ENCODE measurements around the gene F10. TPM values are rescaled to one million over a fixed set of nuclear protein-coding genes. Genes with fewer than 3 reads are reported as not detected.

Gene F10
- total and polyA plus RNA-seq, 2 of the 13 experiments (the other 11 are each of a cell fraction or from before 2014, with no cell fraction given), result 58.4 to 237 TPM

DNA sequence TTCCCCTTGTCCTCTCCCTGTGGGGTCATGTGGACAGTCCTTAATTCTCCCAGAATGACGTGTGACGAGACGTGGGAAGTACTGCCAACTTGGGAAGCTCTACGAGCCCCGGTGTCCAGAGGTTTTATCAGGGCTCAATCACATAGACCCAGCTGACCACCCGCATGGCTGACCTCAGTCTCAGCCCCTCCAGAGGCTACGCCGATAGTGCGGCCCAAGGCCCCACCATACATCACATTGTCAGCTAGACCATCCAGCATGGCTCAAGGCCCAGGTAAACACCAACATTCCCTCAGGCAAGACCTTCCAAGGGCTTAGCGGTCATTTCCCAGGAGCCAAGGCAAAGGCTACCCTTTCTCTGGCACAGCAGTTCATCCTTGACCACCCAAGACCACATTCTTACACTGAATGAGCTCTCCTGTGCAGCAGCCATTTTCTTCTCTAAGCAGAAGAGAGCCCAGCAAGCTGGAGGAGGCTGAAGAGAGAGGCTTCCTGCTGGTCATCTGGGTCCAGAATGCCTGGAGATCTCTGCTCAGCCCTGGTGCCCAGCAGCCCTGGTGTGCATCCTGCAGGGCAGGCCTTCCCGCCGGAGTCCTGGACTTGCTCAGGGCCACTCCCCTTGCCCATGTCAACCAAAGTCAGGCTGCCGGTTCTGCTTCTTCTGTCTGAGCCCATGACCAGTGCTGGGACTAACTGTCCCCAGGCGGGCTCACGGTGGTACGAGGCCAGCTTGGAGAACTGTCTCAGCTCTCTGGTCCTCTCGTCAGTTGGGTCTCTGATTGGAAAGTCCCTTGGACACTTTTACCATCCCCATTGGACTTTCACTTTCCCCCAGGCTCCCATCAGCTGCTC is 7.9 kb upstream of the F10 start:
- H4K20me1 ChIP-seq (ENCODE audit: insufficient read depth, low read length), result no peaks in the 10 kb centered on the region
- no peak overlapping the region for H3K4me3 ChIP-seq (replicated peaks in 1 of 3; ENCODE audit: insufficient read depth in 1 of 3, low read depth in 2 of 3, low read length in 3 of 3)
- CTCF ChIA-PET (ENCODE audit: low intra/inter-chr PET ratio, low total read pairs), result no interaction called here
- no peak overlapping the region for H3K27ac ChIP-seq (ENCODE audit: extremely low read length, insufficient read depth, low read length)
- H3K36me3 ChIP-seq (replicated peaks in 1 of 2; ENCODE audit: control insufficient read depth in 1 of 2, insufficient read depth in 2 of 2, low read length in 2 of 2), result peaks cover 0 to 1% of the 10 kb centered on the region in 2 experiments; a peak in 1 of 5 replicates
- DNase-seq (ENCODE audit: low spot score), result no peak
- FAIRE-seq, result no peak
- no peak overlapping the region for H3K4me2 ChIP-seq (ENCODE audit: low read depth, low read length)
- no peaks in the 10 kb centered on the region for H3K9me3 ChIP-seq (ENCODE audit: low read length)
- H3K27me3 ChIP-seq (ENCODE audit: control insufficient read depth in 1 of 2, insufficient read depth in 2 of 2, low read length in 2 of 2), result no peaks in the 10 kb centered on the region
- intact Hi-C loops (cut with micrococcal nuclease; ENCODE audit: unreplicated experiment), result no loop called here
- 98% methylated on average over 14 of the region's 17 CpGs for WGBS (ENCODE audit: low lambda C conversion rate)
- POLR2A ChIA-PET, result interaction anchor here (1.3 to 2.5 kb wide), 4 partner anchors 8 to 36 kb away, joined by 3 to 18 read pairs (median 10); partner anchors contain the start of genes F10 and F7
- H3K4me1 ChIP-seq (ENCODE audit: insufficient read depth, low read length), result peaks cover 16% of the 10 kb centered on the region
- no peak for ATAC-seq
- in situ Hi-C loops (cut with HindIII; ENCODE audit: extremely low pct_ligation_motif_present, low pct_unique_long_range_greater_than_20kb), result no loop called here
- H2AFZ ChIP-seq (ENCODE audit: low read length), result no peak overlapping the region
- H3K79me2 ChIP-seq (ENCODE audit: insufficient read depth, low read length), result no peaks in the 10 kb centered on the region
- no TSS peak for BruUV-seq (replicated peaks)
- no peak overlapping the region for H3K9ac ChIP-seq (ENCODE audit: insufficient read depth, low read depth, low read length)
- TF ChIP-seq CAMTA2 (CRISPR knock-in tag; IDR thresholded peaks at IDR 0.05; ENCODE audit: borderline replicate concordance) (no peak), ZNF136 (CRISPR knock-in tag; IDR thresholded peaks at IDR 0.05; ENCODE audit: low read depth) (no peak), AHR (CRISPR knock-in tag; IDR thresholded peaks at IDR 0.05) (no peak), ZNF224 (CRISPR knock-in tag; IDR thresholded peaks at IDR 0.05) (no peak), ZNF296 (CRISPR knock-in tag; conservative IDR thresholded peaks at IDR 0.05) (no peak), DMAP1 (CRISPR knock-in tag; IDR thresholded peaks at IDR 0.05) (no peak), MAZ (IDR thresholded peaks at IDR 0.05; ENCODE audit: borderline replicate concordance, low read depth, low read length) (no peak), MAZ (CRISPR knock-in tag; IDR thresholded peaks at IDR 0.05; ENCODE audit: low read depth) (no peak), MAFK (conservative IDR thresholded peaks at IDR 0.05 in 1 of 2, IDR thresholded peaks at IDR 0.05 in 1 of 2; ENCODE audit: low read length in 2 of 2) (no peak)
- TF ChIP-seq, protein P1, sequence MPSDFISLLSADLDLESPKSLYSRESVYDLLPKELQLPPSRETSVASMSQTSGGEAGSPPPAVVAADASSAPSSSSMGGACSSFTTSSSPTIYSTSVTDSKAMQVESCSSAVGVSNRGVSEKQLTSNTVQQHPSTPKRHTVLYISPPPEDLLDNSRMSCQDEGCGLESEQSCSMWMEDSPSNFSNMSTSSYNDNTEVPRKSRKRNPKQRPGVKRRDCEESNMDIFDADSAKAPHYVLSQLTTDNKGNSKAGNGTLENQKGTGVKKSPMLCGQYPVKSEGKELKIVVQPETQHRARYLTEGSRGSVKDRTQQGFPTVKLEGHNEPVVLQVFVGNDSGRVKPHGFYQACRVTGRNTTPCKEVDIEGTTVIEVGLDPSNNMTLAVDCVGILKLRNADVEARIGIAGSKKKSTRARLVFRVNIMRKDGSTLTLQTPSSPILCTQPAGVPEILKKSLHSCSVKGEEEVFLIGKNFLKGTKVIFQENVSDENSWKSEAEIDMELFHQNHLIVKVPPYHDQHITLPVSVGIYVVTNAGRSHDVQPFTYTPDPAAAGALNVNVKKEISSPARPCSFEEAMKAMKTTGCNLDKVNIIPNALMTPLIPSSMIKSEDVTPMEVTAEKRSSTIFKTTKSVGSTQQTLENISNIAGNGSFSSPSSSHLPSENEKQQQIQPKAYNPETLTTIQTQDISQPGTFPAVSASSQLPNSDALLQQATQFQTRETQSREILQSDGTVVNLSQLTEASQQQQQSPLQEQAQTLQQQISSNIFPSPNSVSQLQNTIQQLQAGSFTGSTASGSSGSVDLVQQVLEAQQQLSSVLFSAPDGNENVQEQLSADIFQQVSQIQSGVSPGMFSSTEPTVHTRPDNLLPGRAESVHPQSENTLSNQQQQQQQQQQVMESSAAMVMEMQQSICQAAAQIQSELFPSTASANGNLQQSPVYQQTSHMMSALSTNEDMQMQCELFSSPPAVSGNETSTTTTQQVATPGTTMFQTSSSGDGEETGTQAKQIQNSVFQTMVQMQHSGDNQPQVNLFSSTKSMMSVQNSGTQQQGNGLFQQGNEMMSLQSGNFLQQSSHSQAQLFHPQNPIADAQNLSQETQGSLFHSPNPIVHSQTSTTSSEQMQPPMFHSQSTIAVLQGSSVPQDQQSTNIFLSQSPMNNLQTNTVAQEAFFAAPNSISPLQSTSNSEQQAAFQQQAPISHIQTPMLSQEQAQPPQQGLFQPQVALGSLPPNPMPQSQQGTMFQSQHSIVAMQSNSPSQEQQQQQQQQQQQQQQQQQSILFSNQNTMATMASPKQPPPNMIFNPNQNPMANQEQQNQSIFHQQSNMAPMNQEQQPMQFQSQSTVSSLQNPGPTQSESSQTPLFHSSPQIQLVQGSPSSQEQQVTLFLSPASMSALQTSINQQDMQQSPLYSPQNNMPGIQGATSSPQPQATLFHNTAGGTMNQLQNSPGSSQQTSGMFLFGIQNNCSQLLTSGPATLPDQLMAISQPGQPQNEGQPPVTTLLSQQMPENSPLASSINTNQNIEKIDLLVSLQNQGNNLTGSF (CRISPR knock-in tag; IDR thresholded peaks at IDR 0.05), result no peak
- TF ChIP-seq, protein P2, sequence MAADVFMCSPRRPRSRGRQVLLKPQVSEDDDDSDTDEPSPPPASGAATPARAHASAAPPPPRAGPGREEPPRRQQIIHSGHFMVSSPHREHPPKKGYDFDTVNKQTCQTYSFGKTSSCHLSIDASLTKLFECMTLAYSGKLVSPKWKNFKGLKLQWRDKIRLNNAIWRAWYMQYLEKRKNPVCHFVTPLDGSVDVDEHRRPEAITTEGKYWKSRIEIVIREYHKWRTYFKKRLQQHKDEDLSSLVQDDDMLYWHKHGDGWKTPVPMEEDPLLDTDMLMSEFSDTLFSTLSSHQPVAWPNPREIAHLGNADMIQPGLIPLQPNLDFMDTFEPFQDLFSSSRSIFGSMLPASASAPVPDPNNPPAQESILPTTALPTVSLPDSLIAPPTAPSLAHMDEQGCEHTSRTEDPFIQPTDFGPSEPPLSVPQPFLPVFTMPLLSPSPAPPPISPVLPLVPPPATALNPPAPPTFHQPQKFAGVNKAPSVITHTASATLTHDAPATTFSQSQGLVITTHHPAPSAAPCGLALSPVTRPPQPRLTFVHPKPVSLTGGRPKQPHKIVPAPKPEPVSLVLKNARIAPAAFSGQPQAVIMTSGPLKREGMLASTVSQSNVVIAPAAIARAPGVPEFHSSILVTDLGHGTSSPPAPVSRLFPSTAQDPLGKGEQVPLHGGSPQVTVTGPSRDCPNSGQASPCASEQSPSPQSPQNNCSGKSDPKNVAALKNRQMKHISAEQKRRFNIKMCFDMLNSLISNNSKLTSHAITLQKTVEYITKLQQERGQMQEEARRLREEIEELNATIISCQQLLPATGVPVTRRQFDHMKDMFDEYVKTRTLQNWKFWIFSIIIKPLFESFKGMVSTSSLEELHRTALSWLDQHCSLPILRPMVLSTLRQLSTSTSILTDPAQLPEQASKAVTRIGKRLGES (CRISPR knock-in tag; IDR thresholded peaks at IDR 0.05; ENCODE audit: borderline replicate concordance), result no peak
- TF ChIP-seq, protein P3, sequence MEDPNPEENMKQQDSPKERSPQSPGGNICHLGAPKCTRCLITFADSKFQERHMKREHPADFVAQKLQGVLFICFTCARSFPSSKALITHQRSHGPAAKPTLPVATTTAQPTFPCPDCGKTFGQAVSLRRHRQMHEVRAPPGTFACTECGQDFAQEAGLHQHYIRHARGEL (CRISPR knock-in tag; IDR thresholded peaks at IDR 0.05), result no peak
